Activated T-helper 17 cell treated with anti-CD3 and anti-CD28 coated beads, Interleukin-2, amount 50 U/mL, for 72 hours (primary cell): ENCODE results near the gene NFE2L2. TPM values are rescaled to one million over a fixed set of nuclear protein-coding genes. Genes with fewer than 3 reads are reported as not detected.
"Not testable (repeated sequence)": the region's sequence is repeated elsewhere in the genome, so short reads cannot be mapped to it uniquely, and the experiment has no call there.

ENCODE experiments used
- ATAC-seq: fragments of 150-1000 bp; cut with Tn5 transposase; replicated peaks from 2 replicates; pipeline ENCODE4 v1.10.0; 2021; ENCODE audit warnings: mild to moderate bottlenecking, moderate library complexity
- H3K27ac Mint-ChIP-seq: one replicate; pipeline ENCODE4 v1.8.0; 2022; ENCODE audit warnings: mixed read lengths
- H3K27me3 Mint-ChIP-seq: one replicate; pipeline ENCODE4 v1.8.0; 2022; ENCODE audit warnings: mixed read lengths
- H3K36me3 Mint-ChIP-seq: one replicate; pipeline ENCODE4 v1.8.0; 2022; ENCODE audit warnings: low read depth, mild to moderate bottlenecking, mixed read lengths
- H3K4me1 Mint-ChIP-seq: one replicate; pipeline ENCODE4 v1.8.0; 2022; ENCODE audit warnings: mixed read lengths
- H3K4me3 Mint-ChIP-seq: one replicate; pipeline ENCODE4 v1.8.0; 2022; ENCODE audit warnings: mild to moderate bottlenecking, mixed read lengths
- H3K9me3 Mint-ChIP-seq: one replicate; pipeline ENCODE4 v1.8.0; 2022; ENCODE audit warnings: mixed read lengths
- total RNA-seq, 2 donors: library from RNA; stranded (reverse); gene quantifications; one replicate each; pipeline ENCODE4 v1.2.3, GENCODE V29; 2022

Gene NFE2L2
- 10 to 100 TPM; 39.3 to 49.4 TPM for total RNA-seq

- peak within 1 kb of the TSS; percentile 95 for H3K4me3 Mint-ChIP-seq
- H3K27ac Mint-ChIP-seq, result peak within 1 kb of the TSS; percentile 98
- peaks cover 46% of the 10 kb centered on the region for H3K36me3 Mint-ChIP-seq
- H3K4me1 Mint-ChIP-seq, result peaks cover 25% of the 10 kb centered on the region
- peak; percentile 77 for ATAC-seq
- H3K9me3 Mint-ChIP-seq, result no peaks in the 10 kb centered on the region
- H3K27me3 Mint-ChIP-seq, result no peaks in the 10 kb centered on the region
These were observed at the start of gene NFE2L2 for GRCh38 chr2:177264693-177265587. TSS of gene NFE2L2 (minus strand) at chr2:177264727. CDS start at chr2:177264576, 151 bp downstream.

GRCh38 chr2:177314194-177314593 is 49.7 kb upstream of the NFE2L2 start:
- Mint-ChIP-seq H3K4me3 (no peak overlapping the region), H3K27me3 (no peaks in the 10 kb centered on the region), H3K36me3 (no peaks in the 10 kb centered on the region), H3K4me1 (peaks cover 3% of the 10 kb centered on the region), H3K9me3 (no peaks in the 10 kb centered on the region), H3K27ac (no peak overlapping the region)
- no peak for ATAC-seq

- Mint-ChIP-seq H3K27ac (no peak overlapping the region), H3K4me1 (peaks cover 7% of the 10 kb centered on the region), H3K9me3 (no peaks in the 10 kb centered on the region), H3K4me3 (no peak overlapping the region), H3K27me3 (no peaks in the 10 kb centered on the region), H3K36me3 (no peaks in the 10 kb centered on the region)
- no peak for ATAC-seq
These were observed 48.7 kb upstream of the NFE2L2 start for GRCh38 chr2:177313162-177313781.

- Mint-ChIP-seq H3K36me3 (no peaks in the 10 kb centered on the region), H3K27ac (no peak overlapping the region), H3K27me3 (no peaks in the 10 kb centered on the region), H3K9me3 (no peaks in the 10 kb centered on the region), H3K4me3 (no peak overlapping the region), H3K4me1 (peaks cover 7% of the 10 kb centered on the region)
- ATAC-seq, result no peak
These were observed 48.0 kb upstream of the NFE2L2 start for GRCh38 chr2:177312562-177312961.

GRCh38 chr2:177309672-177310309 is 45.3 kb upstream of the NFE2L2 start:
- not testable (repeated sequence) for H3K27me3 Mint-ChIP-seq, H3K9me3 Mint-ChIP-seq, H3K36me3 Mint-ChIP-seq, H3K4me1 Mint-ChIP-seq
- peak; percentile 52 for ATAC-seq
- Mint-ChIP-seq H3K27ac (peak overlapping the region; percentile 70), H3K4me3 (peak overlapping the region; percentile 48)

GRCh38 chr2:177306550-177306949 is 42.0 kb upstream of the NFE2L2 start:
- Mint-ChIP-seq H3K36me3 (no peaks in the 10 kb centered on the region), H3K9me3 (no peaks in the 10 kb centered on the region), H3K27ac (no peak overlapping the region), H3K4me3 (no peak overlapping the region), H3K4me1 (peaks cover 7% of the 10 kb centered on the region), H3K27me3 (no peaks in the 10 kb centered on the region)
- ATAC-seq, result no peak

- no peak for ATAC-seq
- Mint-ChIP-seq H3K27me3 (no peaks in the 10 kb centered on the region), H3K36me3 (no peaks in the 10 kb centered on the region), H3K4me1 (peaks cover 1% of the 10 kb centered on the region), H3K4me3 (no peak overlapping the region), H3K27ac (no peak overlapping the region), H3K9me3 (no peaks in the 10 kb centered on the region)
These were observed 39.4 kb upstream of the NFE2L2 start for GRCh38 chr2:177303939-177304338.

GRCh38 chr2:177302552-177302951 is 38.0 kb upstream of the NFE2L2 start:
- H3K4me1 Mint-ChIP-seq, result no peaks in the 10 kb centered on the region

GRCh38 chr2:177298191-177298590 is 33.7 kb upstream of the NFE2L2 start:
- ATAC-seq, result no peak
- no peak overlapping the region for H3K4me3 Mint-ChIP-seq
- H3K4me1 Mint-ChIP-seq, result no peaks in the 10 kb centered on the region
- H3K36me3 Mint-ChIP-seq, result no peaks in the 10 kb centered on the region
- no peaks in the 10 kb centered on the region for H3K27me3 Mint-ChIP-seq
- H3K27ac Mint-ChIP-seq, result no peak overlapping the region
- no peaks in the 10 kb centered on the region for H3K9me3 Mint-ChIP-seq

More at GRCh38 chr2:177302552-177302951, 38.0 kb upstream of the NFE2L2 start:
- Mint-ChIP-seq H3K27me3 (no peaks in the 10 kb centered on the region), H3K36me3 (no peaks in the 10 kb centered on the region), H3K27ac (no peak overlapping the region), H3K4me3 (no peak overlapping the region), H3K9me3 (no peaks in the 10 kb centered on the region)
- no peak for ATAC-seq

- Mint-ChIP-seq H3K9me3 (no peaks in the 10 kb centered on the region), H3K27me3 (no peaks in the 10 kb centered on the region), H3K4me1 (peaks cover 12% of the 10 kb centered on the region), H3K4me3 (no peak overlapping the region), H3K36me3 (no peaks in the 10 kb centered on the region), H3K27ac (peak overlapping the region; percentile 20)
- no peak for ATAC-seq
These were observed 31.5 kb upstream of the NFE2L2 start for GRCh38 chr2:177296040-177296439.

GRCh38 chr2:177295484-177295883 is 31.0 kb upstream of the NFE2L2 start:
- no peak overlapping the region for H3K4me3 Mint-ChIP-seq
- peaks cover 12% of the 10 kb centered on the region for H3K4me1 Mint-ChIP-seq
- H3K27me3 Mint-ChIP-seq, result no peaks in the 10 kb centered on the region
- no peak overlapping the region for H3K27ac Mint-ChIP-seq
- H3K9me3 Mint-ChIP-seq, result no peaks in the 10 kb centered on the region
- no peak for ATAC-seq
- H3K36me3 Mint-ChIP-seq, result no peaks in the 10 kb centered on the region

GRCh38 chr2:177291701-177292100 is 27.2 kb upstream of the NFE2L2 start:
- peak overlapping the region; percentile 24 for H3K27ac Mint-ChIP-seq
- no peaks in the 10 kb centered on the region for H3K9me3 Mint-ChIP-seq
- H3K4me1 Mint-ChIP-seq, result peaks cover 19% of the 10 kb centered on the region
- peak overlapping the region; percentile 59 for H3K4me3 Mint-ChIP-seq
- no peaks in the 10 kb centered on the region for H3K36me3 Mint-ChIP-seq
- peak; percentile 86 for ATAC-seq
- H3K27me3 Mint-ChIP-seq, result no peaks in the 10 kb centered on the region

- peak; percentile 65 for ATAC-seq
- Mint-ChIP-seq H3K27ac (peak overlapping the region; percentile 74), H3K4me1 (peaks cover 19% of the 10 kb centered on the region), H3K4me3 (peak overlapping the region; percentile 59), H3K27me3 (no peaks in the 10 kb centered on the region), H3K9me3 (no peaks in the 10 kb centered on the region), H3K36me3 (no peaks in the 10 kb centered on the region)
These were observed 25.5 kb upstream of the NFE2L2 start for GRCh38 chr2:177289824-177290628.

GRCh38 chr2:177287814-177288213 is 23.3 kb upstream of the NFE2L2 start:
- ATAC-seq, result no peak
- Mint-ChIP-seq H3K4me3 (no peak overlapping the region), H3K27ac (no peak overlapping the region), H3K4me1 (peaks cover 18% of the 10 kb centered on the region), H3K36me3 (no peaks in the 10 kb centered on the region), H3K27me3 (no peaks in the 10 kb centered on the region), H3K9me3 (no peaks in the 10 kb centered on the region)
